ACC112 (cell line): ENCODE measurements around the gene KCNJ10.
A peak's percentile ranks its signal among the peaks of the same experiment; 100 is the strongest.

Experiments used
- H2AFZ ChIP-seq: fragments of 200-600 bp; sonication (generic); one replicate; pipeline ENCODE4 v1.6.0; 2017; ENCODE audit warnings: antibody characterized with exemption, low read length; ENCODE audit not compliant: unreplicated experiment
- H3K27ac ChIP-seq: fragments of 200-600 bp; sonication (generic); 2 replicates; pipeline ENCODE4 v1.5.1; 2014; ENCODE audit warnings: low read depth, mild to moderate bottlenecking, antibody characterized with exemption, low read length, moderate library complexity
- H3K27me3 ChIP-seq: fragments of 200-600 bp; sonication (generic); 2 replicates; pipeline ENCODE4 v1.6.1; 2014; ENCODE audit warnings: mild to moderate bottlenecking, antibody characterized with exemption, low read length, moderate library complexity, mixed read lengths; ENCODE audit not compliant: insufficient read depth
- H3K36me3 ChIP-seq: fragments of 200-600 bp; sonication (generic); 2 replicates; pipeline ENCODE4 v1.6.1; 2016; ENCODE audit warnings: mild to moderate bottlenecking, antibody characterized with exemption, low read length, moderate library complexity, mixed read lengths; ENCODE audit not compliant: insufficient read depth
- H3K4me1 ChIP-seq: fragments of 200-600 bp; sonication (generic); one replicate; pipeline ENCODE4 v1.6.1; 2016; ENCODE audit warnings: low read length, mixed read lengths; ENCODE audit not compliant: insufficient read depth, unreplicated experiment, control insufficient read depth
- H3K4me3 ChIP-seq: fragments of 200-600 bp; sonication (generic); 2 replicates; pipeline ENCODE4 v1.5.1; 2014; ENCODE audit warnings: mild to moderate bottlenecking, low read depth, low read length
- H3K79me2 ChIP-seq: fragments of 200-600 bp; sonication (generic); one replicate; pipeline ENCODE4 v1.6.0; 2016; ENCODE audit warnings: low read length; ENCODE audit not compliant: control insufficient read depth, unreplicated experiment, insufficient read depth

Gene KCNJ10

DNA sequence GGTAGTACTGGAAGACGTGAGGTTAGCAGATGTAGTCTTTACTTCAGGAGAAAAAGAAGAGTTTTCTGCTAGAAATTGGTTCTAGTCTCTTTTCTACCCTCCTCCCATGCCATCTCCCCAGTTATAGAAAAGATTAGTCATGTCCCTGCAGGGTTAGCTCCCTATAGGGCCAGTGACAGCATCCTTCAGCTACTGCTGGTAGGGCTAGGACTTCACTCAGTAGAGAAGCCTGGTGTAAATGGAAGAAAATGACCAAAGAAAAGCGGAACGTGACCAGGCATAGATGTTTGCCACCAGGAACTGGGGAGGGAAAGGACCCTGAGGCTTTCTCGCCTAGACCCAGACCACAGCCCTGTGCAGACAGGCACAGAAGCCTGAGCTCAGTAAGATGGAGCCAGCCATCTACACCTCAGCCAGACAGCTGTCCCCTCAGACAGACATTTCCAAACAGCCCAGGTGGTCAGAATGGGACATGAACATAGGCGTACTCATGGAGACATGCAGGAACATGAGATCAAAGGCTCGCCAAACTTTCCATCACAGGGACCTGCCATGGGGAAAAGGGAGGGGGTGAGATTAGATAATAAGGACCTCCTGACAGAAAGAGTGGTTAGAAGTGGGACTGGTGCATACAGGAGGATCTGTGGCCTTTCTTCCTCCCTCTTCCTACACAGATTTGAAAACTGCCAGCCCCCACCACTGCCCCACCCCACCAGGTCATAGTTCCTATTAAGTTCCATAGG is 92.4 kb downstream of the KCNJ10 start:
- peaks cover 24% of the 10 kb centered on the region for H3K27me3 ChIP-seq
- H3K27ac ChIP-seq: no peak overlapping the region
- no peaks in the 10 kb centered on the region for H3K4me1 ChIP-seq
- no peaks in the 10 kb centered on the region for H3K36me3 ChIP-seq
- H2AFZ ChIP-seq: no peak overlapping the region
- no peak overlapping the region for H3K4me3 ChIP-seq
- H3K79me2 ChIP-seq: no peaks in the 10 kb centered on the region

- Histone ChIP-seq H3K4me1 (no peaks in the 10 kb centered on the region), H3K79me2 (no peaks in the 10 kb centered on the region), H3K4me3 (no peak overlapping the region), H2AFZ (no peak overlapping the region), H3K27me3 (peaks cover 22% of the 10 kb centered on the region), H3K27ac (no peak overlapping the region), H3K36me3 (no peaks in the 10 kb centered on the region)
Measured at GRCh38 chr1:159974350-159974965, 95.5 kb downstream of the KCNJ10 start.

DNA sequence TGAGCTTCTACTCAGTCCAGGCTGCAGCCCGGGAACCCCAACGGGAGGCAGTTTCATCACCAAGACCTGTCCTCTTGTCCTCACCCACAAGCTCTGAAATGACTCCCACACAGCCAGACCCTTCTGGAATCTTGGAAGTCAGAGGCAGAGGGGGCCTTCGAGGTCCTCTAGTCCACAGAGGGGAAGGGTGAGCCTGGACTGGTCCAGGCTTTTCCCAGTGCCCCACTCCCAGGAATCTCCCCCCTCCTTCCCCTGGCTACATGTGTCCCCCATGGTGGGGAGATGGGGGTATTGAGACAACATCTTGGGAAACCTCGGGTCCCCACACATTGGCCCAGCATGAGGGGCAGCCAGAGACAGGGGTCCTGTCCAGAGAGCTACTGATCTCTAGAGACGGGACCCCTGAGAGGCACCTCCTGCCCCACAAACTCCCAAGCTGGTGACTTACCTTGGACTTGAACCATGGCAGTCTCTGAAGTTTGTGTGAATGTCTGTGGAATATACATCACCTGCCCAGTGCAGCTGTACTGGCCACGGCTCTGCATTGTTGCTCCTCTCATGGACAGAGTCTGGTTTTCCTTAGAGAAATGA is 96.5 kb downstream of the KCNJ10 start:
- Histone ChIP-seq H3K27me3 (peaks cover 30% of the 10 kb centered on the region), H3K4me3 (no peak overlapping the region), H2AFZ (no peak overlapping the region), H3K36me3 (no peaks in the 10 kb centered on the region), H3K79me2 (no peaks in the 10 kb centered on the region), H3K4me1 (no peaks in the 10 kb centered on the region), H3K27ac (no peak overlapping the region)

DNA sequence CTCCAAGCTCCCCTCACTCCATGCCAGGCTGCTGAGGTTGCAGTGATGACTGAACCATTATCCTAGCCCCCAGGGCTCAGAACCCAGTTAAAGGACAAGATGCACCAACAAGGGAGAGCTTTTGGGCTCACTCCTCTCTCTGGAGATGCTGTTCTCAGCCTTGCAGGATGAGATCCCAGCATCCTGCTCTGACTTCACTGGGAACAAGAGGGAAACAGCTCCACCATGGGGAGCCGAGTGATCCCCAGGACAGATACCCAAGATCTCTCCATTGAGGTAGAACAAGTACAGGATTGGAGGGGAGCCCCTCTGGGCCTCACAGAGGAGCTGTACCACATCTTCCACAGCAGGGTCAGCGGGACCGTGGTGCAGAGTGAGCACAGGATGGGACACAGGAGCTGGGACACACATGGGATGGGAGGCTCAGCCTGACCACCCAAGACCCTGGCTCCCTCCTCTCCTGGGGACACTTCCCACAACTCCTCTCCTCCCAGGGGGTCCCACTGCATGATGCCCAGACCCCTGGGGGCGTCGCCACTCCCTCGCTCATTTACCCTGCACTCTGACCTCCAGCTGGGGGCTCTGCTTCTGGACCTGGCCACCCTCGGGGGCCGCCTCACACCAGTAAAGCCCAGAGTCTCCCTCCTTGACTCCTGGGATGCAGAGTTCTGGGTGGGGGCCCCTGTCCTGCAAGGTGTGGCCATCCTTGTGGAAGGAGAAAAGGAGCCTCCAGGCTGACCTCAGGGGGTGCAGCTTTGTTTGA is 97.3 kb downstream of the KCNJ10 start:
- H3K4me1 ChIP-seq: no peaks in the 10 kb centered on the region
- H3K4me3 ChIP-seq: no peak overlapping the region
- H3K79me2 ChIP-seq: no peaks in the 10 kb centered on the region
- no peak overlapping the region for H3K27ac ChIP-seq
- no peaks in the 10 kb centered on the region for H3K36me3 ChIP-seq
- no peak overlapping the region for H2AFZ ChIP-seq
- peaks cover 34% of the 10 kb centered on the region for H3K27me3 ChIP-seq

- Histone ChIP-seq H2AFZ (no peak overlapping the region), H3K4me1 (no peaks in the 10 kb centered on the region), H3K36me3 (no peaks in the 10 kb centered on the region), H3K27ac (no peak overlapping the region), H3K4me3 (no peak overlapping the region), H3K27me3 (peaks cover 39% of the 10 kb centered on the region), H3K79me2 (no peaks in the 10 kb centered on the region)
Measured at GRCh38 chr1:159970932-159971342, 99.0 kb downstream of the KCNJ10 start.

DNA sequence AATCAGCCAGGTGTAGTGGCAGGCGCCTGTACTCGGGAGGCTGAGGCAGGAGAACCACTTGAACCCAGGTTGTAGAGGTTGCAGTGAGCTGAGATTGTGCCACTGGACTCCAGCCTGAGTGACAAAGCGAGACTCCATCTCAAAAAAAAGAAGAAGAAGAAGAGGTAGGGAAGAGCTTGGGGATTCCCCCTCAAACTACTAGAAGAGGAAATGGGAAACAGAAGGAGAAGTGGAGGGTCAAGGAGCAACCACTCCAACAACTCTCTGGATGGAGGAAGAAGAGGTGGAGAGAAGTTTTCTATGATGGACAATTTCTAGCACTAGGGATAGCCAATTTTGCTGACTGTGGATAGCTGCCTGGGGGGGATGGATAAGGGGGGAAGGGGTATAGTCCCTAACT is 101.1 kb downstream of the KCNJ10 start:
- no peaks in the 10 kb centered on the region for H3K4me1 ChIP-seq
- H3K27ac ChIP-seq: no peak overlapping the region
- no peaks in the 10 kb centered on the region for H3K79me2 ChIP-seq
- H3K27me3 ChIP-seq: peaks cover 23% of the 10 kb centered on the region
- H3K36me3 ChIP-seq: no peaks in the 10 kb centered on the region
- H3K4me3 ChIP-seq: no peak overlapping the region
- no peak overlapping the region for H2AFZ ChIP-seq

DNA sequence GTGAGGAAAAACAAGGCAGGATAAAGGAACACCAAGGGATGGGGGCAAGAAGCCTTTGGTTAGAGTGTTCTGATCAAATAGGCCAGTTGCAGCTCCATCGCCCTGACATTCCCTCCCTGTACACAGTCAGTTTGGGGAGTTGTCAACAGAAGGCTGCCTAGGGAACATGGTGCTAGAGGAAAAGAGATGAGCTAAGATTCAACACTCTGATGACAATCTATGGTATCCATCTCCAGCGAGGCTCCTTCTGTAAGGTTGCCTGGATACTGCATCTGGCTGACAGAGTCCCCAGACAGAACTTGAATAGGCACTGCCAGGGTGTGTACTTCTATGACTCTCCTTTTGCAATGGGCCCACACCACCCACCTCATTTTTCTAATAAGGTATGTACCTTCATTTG is 104.7 kb downstream of the KCNJ10 start:
- H3K27ac ChIP-seq: no peak overlapping the region
- no peaks in the 10 kb centered on the region for H3K36me3 ChIP-seq
- no peak overlapping the region for H2AFZ ChIP-seq
- H3K27me3 ChIP-seq: peaks cover 22% of the 10 kb centered on the region
- no peaks in the 10 kb centered on the region for H3K79me2 ChIP-seq
- H3K4me3 ChIP-seq: no peak overlapping the region
- no peaks in the 10 kb centered on the region for H3K4me1 ChIP-seq

- Histone ChIP-seq H3K36me3 (no peaks in the 10 kb centered on the region), H3K79me2 (no peaks in the 10 kb centered on the region), H3K27me3 (peaks cover 16% of the 10 kb centered on the region), H3K4me3 (no peak overlapping the region), H3K4me1 (no peaks in the 10 kb centered on the region), H2AFZ (no peak overlapping the region), H3K27ac (no peak overlapping the region)
Measured at GRCh38 chr1:159964144-159964543, 105.8 kb downstream of the KCNJ10 start.

DNA sequence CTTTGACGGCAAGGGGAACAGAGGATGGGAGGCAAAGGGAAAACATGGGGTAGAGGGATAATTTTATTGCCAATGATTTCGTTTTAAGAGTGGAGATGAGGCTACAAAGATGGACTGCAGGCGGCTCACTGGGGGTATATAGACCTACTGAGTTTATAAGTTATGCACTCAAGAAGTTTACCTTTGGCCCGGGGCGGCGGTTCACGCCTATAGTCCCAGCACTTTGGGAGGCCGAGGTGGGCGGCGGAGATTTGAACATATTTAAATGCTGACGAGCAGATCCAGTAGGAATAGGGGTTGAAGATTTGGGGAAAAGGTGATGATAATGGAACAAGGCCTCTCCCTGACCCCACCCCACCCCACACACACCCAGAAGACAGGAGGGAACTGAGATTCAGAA is 107.8 kb downstream of the KCNJ10 start:
- Histone ChIP-seq H3K4me1 (no peaks in the 10 kb centered on the region), H3K27ac (no peak overlapping the region), H2AFZ (no peak overlapping the region), H3K36me3 (no peaks in the 10 kb centered on the region), H3K4me3 (peak overlapping the region; percentile 60; the same call in 1 of the 2 replicates), H3K79me2 (no peaks in the 10 kb centered on the region), H3K27me3 (peaks cover 7% of the 10 kb centered on the region; the same call in 1 of the 2 replicates)

- H3K4me3 ChIP-seq: peak overlapping the region; percentile 60
- peaks cover 6% of the 10 kb centered on the region; the same call in 1 of the 2 replicates for H3K27me3 ChIP-seq
- no peaks in the 10 kb centered on the region for H3K79me2 ChIP-seq
- H2AFZ ChIP-seq: no peak overlapping the region
- H3K36me3 ChIP-seq: no peaks in the 10 kb centered on the region
- H3K4me1 ChIP-seq: no peaks in the 10 kb centered on the region
- peak overlapping the region; percentile 39; the same call in 1 of the 2 replicates for H3K27ac ChIP-seq
Measured at GRCh38 chr1:159961636-159962035, 108.3 kb downstream of the KCNJ10 start.
